Measurements from ENCODE around the gene SLC6A11. TPM values are rescaled to one million over a fixed set of nuclear protein-coding genes. Genes with fewer than 3 reads are reported as not detected.

The SLC6A11 gene
- total and polyA plus RNA-seq, 9 donors, result under 0.01 to 0.33 (median 0.07) TPM; not detected in 2

DNA sequence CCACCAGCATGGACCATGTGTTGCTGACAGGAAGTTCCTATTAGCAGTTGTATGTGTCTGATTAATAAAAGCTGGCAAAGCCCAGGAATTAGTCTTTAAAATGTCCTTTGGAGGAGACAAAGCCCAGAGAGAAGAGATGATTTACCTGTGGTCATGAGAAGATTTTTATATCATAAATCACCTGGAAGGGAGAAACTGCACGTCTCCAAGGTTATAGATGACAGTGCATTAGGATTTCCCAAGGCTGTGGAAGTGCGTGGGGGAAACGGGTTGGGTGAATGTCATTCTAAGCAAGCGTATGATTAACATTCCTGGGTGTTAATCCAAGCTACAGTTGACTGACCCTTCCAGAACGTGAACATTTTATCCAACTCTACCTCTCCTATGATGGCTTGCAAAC, 76.6 kb downstream of the SLC6A11 start:
- DNase-seq, result no peak
- WGBS, 3 donors, result 19 to 45% (median 31%) methylated on average over 5 of the region's 5 CpGs
- intact Hi-C loops (cut with DNase I), result no loop called here
- H3K4me3 ChIP-seq, result no peak overlapping the region
- H3K36me3 ChIP-seq, result no peaks in the 10 kb centered on the region
- H3K4me1 ChIP-seq (ENCODE audit: insufficient read depth), result no peaks in the 10 kb centered on the region
- H3K27ac ChIP-seq, result no peak overlapping the region
- no peak for TF ChIP-seq EP300 (IDR thresholded peaks at IDR 0.05)
- TF ChIP-seq, protein P1, sequence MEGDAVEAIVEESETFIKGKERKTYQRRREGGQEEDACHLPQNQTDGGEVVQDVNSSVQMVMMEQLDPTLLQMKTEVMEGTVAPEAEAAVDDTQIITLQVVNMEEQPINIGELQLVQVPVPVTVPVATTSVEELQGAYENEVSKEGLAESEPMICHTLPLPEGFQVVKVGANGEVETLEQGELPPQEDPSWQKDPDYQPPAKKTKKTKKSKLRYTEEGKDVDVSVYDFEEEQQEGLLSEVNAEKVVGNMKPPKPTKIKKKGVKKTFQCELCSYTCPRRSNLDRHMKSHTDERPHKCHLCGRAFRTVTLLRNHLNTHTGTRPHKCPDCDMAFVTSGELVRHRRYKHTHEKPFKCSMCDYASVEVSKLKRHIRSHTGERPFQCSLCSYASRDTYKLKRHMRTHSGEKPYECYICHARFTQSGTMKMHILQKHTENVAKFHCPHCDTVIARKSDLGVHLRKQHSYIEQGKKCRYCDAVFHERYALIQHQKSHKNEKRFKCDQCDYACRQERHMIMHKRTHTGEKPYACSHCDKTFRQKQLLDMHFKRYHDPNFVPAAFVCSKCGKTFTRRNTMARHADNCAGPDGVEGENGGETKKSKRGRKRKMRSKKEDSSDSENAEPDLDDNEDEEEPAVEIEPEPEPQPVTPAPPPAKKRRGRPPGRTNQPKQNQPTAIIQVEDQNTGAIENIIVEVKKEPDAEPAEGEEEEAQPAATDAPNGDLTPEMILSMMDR (IDR thresholded peaks at IDR 0.05), result no peak
- no peak for TF ChIP-seq POLR2A (IDR thresholded peaks at IDR 0.05)
- H3K27me3 ChIP-seq, result no peaks in the 10 kb centered on the region
- no peaks in the 10 kb centered on the region for H3K9me3 ChIP-seq

- no peaks in the 10 kb centered on the region for H3K9me3 ChIP-seq
- H3K4me3 ChIP-seq, result no peak overlapping the region
- TF ChIP-seq, protein P1 (IDR thresholded peaks at IDR 0.05), result no peak
- no peak for TF ChIP-seq EP300 (IDR thresholded peaks at IDR 0.05)
- no peak for TF ChIP-seq POLR2A (IDR thresholded peaks at IDR 0.05)
- WGBS, 3 donors, result 64 to 76% (median 69%) methylated on average over 13 of the region's 13 CpGs
- no peaks in the 10 kb centered on the region for H3K36me3 ChIP-seq
- H3K27ac ChIP-seq, result no peak overlapping the region
- no peak for DNase-seq
- intact Hi-C loops (cut with DNase I), result no loop called here
- no peaks in the 10 kb centered on the region for H3K27me3 ChIP-seq
- H3K4me1 ChIP-seq (ENCODE audit: insufficient read depth), result no peaks in the 10 kb centered on the region
Observed at GRCh38 chr3:10901296-10901945, 85.4 kb downstream of the SLC6A11 start.

DNA sequence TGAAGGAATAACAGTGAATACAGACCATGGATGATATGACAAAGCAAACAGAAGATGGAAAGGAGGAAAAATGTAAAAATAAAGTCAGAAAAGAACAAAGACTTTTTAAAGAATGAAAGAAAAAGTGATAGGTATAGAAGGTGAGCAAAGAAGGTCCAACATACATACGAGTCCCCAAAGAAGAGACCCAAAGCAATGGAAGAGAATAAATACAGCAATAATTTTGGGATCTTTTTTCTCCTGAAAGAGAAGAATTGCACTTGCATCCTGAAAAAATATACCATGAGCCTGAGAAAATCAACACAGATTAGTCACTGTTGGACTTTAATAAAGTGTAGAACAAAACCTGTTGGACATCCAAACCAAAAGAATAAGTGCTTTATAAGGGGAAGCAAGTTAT, 91.2 kb downstream of the SLC6A11 start:
- TF ChIP-seq, protein P1 (IDR thresholded peaks at IDR 0.05), result no peak
- TF ChIP-seq POLR2A (IDR thresholded peaks at IDR 0.05), result no peak
- no peak for TF ChIP-seq EP300 (IDR thresholded peaks at IDR 0.05)
- WGBS, 3 donors, result 88 to 92% (median 88%) methylated on average over 1 of the region's 1 CpG
- intact Hi-C loops (cut with DNase I), result no loop called here
- DNase-seq, result no peak
- Histone ChIP-seq H3K4me1 (ENCODE audit: insufficient read depth) (no peaks in the 10 kb centered on the region), H3K27me3 (no peaks in the 10 kb centered on the region), H3K9me3 (no peaks in the 10 kb centered on the region), H3K4me3 (no peak overlapping the region), H3K36me3 (no peaks in the 10 kb centered on the region), H3K27ac (no peak overlapping the region)

DNA sequence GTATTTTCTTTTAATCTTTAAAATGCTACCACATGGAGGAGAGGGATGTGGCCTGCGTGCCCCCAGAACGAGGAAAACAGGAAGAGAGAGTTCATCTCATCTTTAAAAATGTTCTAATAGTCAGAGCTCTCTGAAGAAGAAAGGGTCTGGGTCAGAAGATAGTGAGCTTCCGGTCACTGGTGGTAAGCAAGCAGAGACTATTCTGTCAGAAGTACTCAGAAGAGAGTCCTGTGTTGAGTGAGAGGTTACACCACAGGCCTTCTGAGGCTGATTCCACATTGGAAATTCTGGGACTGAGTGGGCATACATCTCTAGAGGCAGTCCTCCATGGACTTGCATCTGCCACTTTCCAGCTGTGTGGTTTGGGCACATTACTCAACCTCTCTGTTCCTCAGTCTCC, 94.3 kb downstream of the SLC6A11 start:
- intact Hi-C loops (cut with DNase I), result no loop called here

More for the DNA sequence above, 94.3 kb downstream of the SLC6A11 start:
- no peaks in the 10 kb centered on the region for H3K27me3 ChIP-seq
- TF ChIP-seq EP300 (IDR thresholded peaks at IDR 0.05) (no peak), POLR2A (IDR thresholded peaks at IDR 0.05) (no peak)
- TF ChIP-seq, protein P1 (IDR thresholded peaks at IDR 0.05), result no peak
- no peak for DNase-seq
- 68 to 70% (median 68%) methylated on average over 3 of the region's 3 CpGs for WGBS, 3 donors
- no peaks in the 10 kb centered on the region for H3K9me3 ChIP-seq
- H3K4me3 ChIP-seq, result no peak overlapping the region
- no peaks in the 10 kb centered on the region for H3K4me1 ChIP-seq (ENCODE audit: insufficient read depth)
- no peak overlapping the region for H3K27ac ChIP-seq
- H3K36me3 ChIP-seq, result no peaks in the 10 kb centered on the region
